ENCODE measurements around the gene RIBC1. TPM values are rescaled to one million over a fixed set of nuclear protein-coding genes. Genes with fewer than 3 reads are reported as not detected.

Gene RIBC1
- polyA plus RNA-seq, 1 of the 3 experiments (the other 2 are of a cell fraction), result 0.33 TPM

Small RNA genes lying within 50 kb of the gene (small RNA-seq; reads per million reads assigned to genes)
- 0 to 1.8 (median 0.13) reads per million in 7 experiments for gene MIR6857
- 0 to 6.8 (median 1.0) reads per million in 7 experiments for gene VTRNA3-1P

Other genes starting within 250 kb of the RIBC1 start
- 76.6 and 95.4 TPM in 2 replicates for gene KDM5C, start 197.7 kb upstream of the RIBC1 start, polyA plus RNA-seq (2012; rRNA removed)
- 21.3 and 24.7 TPM in 2 replicates for gene IQSEC2, start 141.3 kb upstream of the RIBC1 start, polyA plus RNA-seq (2012; rRNA removed)
- gene SMC1A, start 219 bp upstream of the RIBC1 start, polyA plus RNA-seq (2012; rRNA removed), result 34.6 and 34.9 TPM in 2 replicates
- 157 and 188 TPM in 2 replicates for gene HSD17B10, start 11.5 kb downstream of the RIBC1 start, polyA plus RNA-seq (2012; rRNA removed)